Adrenal gland (tissue), 19 donors: Measurements from ENCODE around the gene RAB10. TPM values are rescaled to one million over a fixed set of nuclear protein-coding genes. Genes with fewer than 3 reads are reported as not detected.
A peak's percentile ranks its signal among the peaks of the same experiment; 100 is the strongest.

Source experiments
- DNase-seq, 7 donors: peaks; one replicate each; pipeline ENCODE4 v3.0.0-alpha.2; 2019 to 2020
- H3K27ac ChIP-seq, 5 donors: fragments of 200-600 bp; sonication (generic) in 4 of 5; 1 replicate in 3 of 5; 2 replicates in 2 of 5; pipeline versions ENCODE4 v1.5.1 to v1.8.0; 2016 to 2020; ENCODE audit warnings: mild to moderate bottlenecking in 1 of 5
- H3K27me3 ChIP-seq: fragments of 200-600 bp; 2 replicates; pipeline ENCODE4 v1.8.0; 2021
- H3K36me3 ChIP-seq, 2 donors: fragments of 200-600 bp; replicated peaks in 1 of 2; 1 replicate in 1 of 2; 2 replicates in 1 of 2; pipeline versions ENCODE4 v1.5.1 to v1.8.0; 2018 to 2022
- H3K4me1 ChIP-seq, 2 donors: fragments of 200-600 bp; replicated peaks in 1 of 2; 1 replicate in 1 of 2; 2 replicates in 1 of 2; pipeline versions ENCODE4 v1.5.1 to v1.8.0; 2018 to 2021
- H3K4me3 ChIP-seq, 4 donors: fragments of 200-600 bp; sonication (generic) in 3 of 4; one replicate each; pipeline ENCODE4 v1.5.1; 2016 to 2018
- H3K9me3 ChIP-seq, 3 donors: fragments of 200-600 bp; sonication (generic) in 1 of 3; replicated peaks in 1 of 3; 1 replicate in 2 of 3; 2 replicates in 1 of 3; pipeline versions ENCODE4 v1.5.1 to v1.8.0; 2016 to 2021
- CTCF ChIP-seq, 6 experiments: fragments of 450-650 bp in 4 of 6; fragments of 200-600 bp in 2 of 6; sonication (generic) in 1 of 6; IDR thresholded peaks; 1 replicate in 5 of 6; 2 replicates in 1 of 6; pipeline versions ENCODE4 v1.5.1 to v1.8.0; 2016 to 2021; ENCODE audit warnings: antibody characterized with exemption in 6 of 6, mild to moderate bottlenecking in 2 of 6, moderate library complexity in 1 of 6
- POLR2A ChIP-seq, 2 donors: fragments of 450-650 bp; IDR thresholded peaks; one replicate each; pipeline ENCODE4 v1.6.1; 2017; ENCODE audit warnings: antibody characterized with exemption in 2 of 2, mild to moderate bottlenecking in 2 of 2, moderate library complexity in 1 of 2
- WGBS, 4 donors: extraction: QIAGEN DNeasy Blood & Tissue Kit in 2 of 4; methylation state at CpG; one replicate each; pipeline versions ENCODE4 v1.1.5 to v1.1.7; 2013 to 2017; 5-methylcytosine and 5-hydroxymethylcytosine counted together
- intact Hi-C, 2 donors: fragments of 100-400 bp; cut with DNase I; formaldehyde crosslinking; loops; one replicate each; pipeline versions ENCODE4 v1.14.1 to v1.15.0; 2022 to 2023
- long read RNA-seq, 10 donors: library from polyadenylated mRNA in 3 of 10; unstranded in 2 of 10; stranded (forward) in 1 of 10; transcript quantifications; one replicate each; pipeline ENCODE4 v2.0.0 and lab custom pipeline, GENCODE V29; 2021 to 2026
- polyA plus RNA-seq, 3 donors: library from polyadenylated mRNA; stranded (reverse); fragments of 200-250 nt in 2 of 3; fragments of 350-450 nt in 1 of 3; fragmentation: Illumina TruSeq in 1 of 3; extraction: RNeasy Lipid Tissue Mini Kit (QIAGEN cat#74804) in 1 of 3; gene quantifications; one replicate each; pipeline ENCODE4 v1.2.3, GENCODE V29; 2013 to 2014
- total RNA-seq, 9 donors: library from RNA; depleted of rRNA in 4 of 9; stranded (reverse); fragments of >200 nt in 4 of 9; fragments of 120-200 nt in 1 of 9; fragmentation: NEBNext Ultra II Directional in 1 of 9; extraction: Animal tissue kit (Norgen Biotek cat#: 25700) in 1 of 9; gene quantifications; one replicate each; pipeline versions ENCODE4 v1.1.0 to v1.2.4, GENCODE V29; 2013 to 2023
- donor health status: healthy with polysubstance abuse.
- donor health status: Bipolar disorder and iron deficiency.
- donor health status: DM: yes; HTN: yes; CAD: no.
- donor health status: DM: no; HTN: no; CAD: no.
- donor health status: DM: no; HTN: no; CAD: no.
- donor health status: DM: yes; HTN: yes; CAD: no.

The RAB10 gene
- total RNA-seq: 100 to 1,000 TPM in 7 of 9 donors, 10 to 100 TPM in 2; 84.0 to 258 (median 154) TPM
- 100 to 1,000 TPM in 1 of 3 donors, 10 to 100 TPM in 2; 31.8 to 369 (median 36.5) TPM for polyA plus RNA-seq
- long read RNA-seq, donor 1, transcript RAB10-201 (6 exons, 3,535 nt): major isoform, 44 of 63 reads
- long read RNA-seq, donor 1, partial matches to known transcripts: 19 of 63 reads
- long read RNA-seq, donor 1, other reads (novel, unspliced or antisense): 0 of 63 reads
- long read RNA-seq, donor 2, transcript RAB10-201 (6 exons, 3,535 nt): major isoform, 25 of 370 reads
- long read RNA-seq, donor 2, partial matches to known transcripts: 279 of 370 reads
- long read RNA-seq, donor 2, other reads (novel, unspliced or antisense): 66 of 370 reads
- long read RNA-seq, donor 3, transcript RAB10-201 (6 exons, 3,535 nt): major isoform, 44 of 73 reads
- long read RNA-seq, donor 3, partial matches to known transcripts: 29 of 73 reads
- long read RNA-seq, donor 3, other reads (novel, unspliced or antisense): 0 of 73 reads
- long read RNA-seq, donor 4, transcript RAB10-201 (6 exons, 3,535 nt): major isoform, 37 of 45 reads
- long read RNA-seq, donor 4, partial matches to known transcripts: 5 of 45 reads
- long read RNA-seq, donor 4, other reads (novel, unspliced or antisense): 3 of 45 reads
- long read RNA-seq, donor 5, transcript RAB10-201 (6 exons, 3,535 nt): major isoform, 273 of 284 reads
- long read RNA-seq, donor 5, partial matches to known transcripts: 3 of 284 reads
- long read RNA-seq, donor 5, other reads (novel, unspliced or antisense): 8 of 284 reads
- long read RNA-seq, donor 6, transcript RAB10-201 (6 exons, 3,535 nt): major isoform, 45 of 54 reads
- long read RNA-seq, donor 6, partial matches to known transcripts: 4 of 54 reads
- long read RNA-seq, donor 6, other reads (novel, unspliced or antisense): 5 of 54 reads
- long read RNA-seq, donor 7, transcript RAB10-201 (6 exons, 3,535 nt): major isoform, 15 of 42 reads
- long read RNA-seq, donor 7, partial matches to known transcripts: 27 of 42 reads
- long read RNA-seq, donor 7, other reads (novel, unspliced or antisense): 0 of 42 reads
- long read RNA-seq, donor 8, transcript RAB10-201 (6 exons, 3,535 nt): major isoform, 61 of 115 reads
- long read RNA-seq, donor 8, partial matches to known transcripts: 53 of 115 reads
- long read RNA-seq, donor 8, other reads (novel, unspliced or antisense): 0 of 115 reads
- long read RNA-seq, donor 9, transcript RAB10-201 (6 exons, 3,535 nt): major isoform, 25 of 46 reads
- long read RNA-seq, donor 9, partial matches to known transcripts: 21 of 46 reads
- long read RNA-seq, donor 9, other reads (novel, unspliced or antisense): 0 of 46 reads
- long read RNA-seq, donor 10, transcript RAB10-201 (6 exons, 3,535 nt): major isoform, 22 of 47 reads
- long read RNA-seq, donor 10, partial matches to known transcripts: 24 of 47 reads
- long read RNA-seq, donor 10, other reads (novel, unspliced or antisense): 0 of 47 reads

GRCh38 chr2:26033818-26034636 lies at the start of gene RAB10:
Gene RAB10 (plus strand): TSS chr2:26034084. CDS start chr2:26034609, 525 bp downstream.
- DNase-seq: peak; percentile 99 to 100 (median 99)
- no peaks in the 10 kb centered on the region for H3K9me3 ChIP-seq
- H3K4me1 ChIP-seq: peaks cover 11 to 34% of the 10 kb centered on the region in 2 donors
- H3K4me3 ChIP-seq: peak within 1 kb of the TSS; percentile 51 to 79 (median 72)
- WGBS, 4 donors: 0 to 1% (median 0%) methylated on average over 20 to 93 of the region's 94 CpGs
- TF ChIP-seq POLR2A (IDR thresholded peaks at IDR 0.05) (peak; percentile 98 to 100), CTCF (IDR thresholded peaks at IDR 0.05) (peak in 3 of 6 experiments; percentile 7 to 22 (median 19))
- intact Hi-C loops: no loop called here
- no peaks in the 10 kb centered on the region for H3K27me3 ChIP-seq
- peak within 1 kb of the TSS; percentile 90 to 97 (median 96) for H3K27ac ChIP-seq
- peaks cover 0 to 9% of the 10 kb centered on the region in 2 donors for H3K36me3 ChIP-seq

GRCh38 chr2:25988134-25988533 lies 45.8 kb upstream of the RAB10 start:
- intact Hi-C loops: loop anchor here in 1 of 2 donors (5.0 kb wide), 1 partner anchor 154 kb away; no protein-coding TSS in a partner anchor
- no peak for DNase-seq
- H3K4me3 ChIP-seq: no peak overlapping the region
- WGBS, 4 donors: 86 to 89% (median 87%) methylated on average over 9 of the region's 9 CpGs
- H3K27me3 ChIP-seq: no peaks in the 10 kb centered on the region
- no peak for TF ChIP-seq POLR2A (IDR thresholded peaks at IDR 0.05)
- TF ChIP-seq CTCF (IDR thresholded peaks at IDR 0.05): no peak
- H3K36me3 ChIP-seq: no peaks in the 10 kb centered on the region
- no peaks in the 10 kb centered on the region for H3K9me3 ChIP-seq
- no peak overlapping the region for H3K27ac ChIP-seq
- peaks cover 0 to 12% of the 10 kb centered on the region in 2 donors for H3K4me1 ChIP-seq

GRCh38 chr2:25989154-25989553 lies 44.7 kb upstream of the RAB10 start:
- Histone ChIP-seq H3K9me3 (no peaks in the 10 kb centered on the region), H3K36me3 (no peaks in the 10 kb centered on the region), H3K4me3 (no peak overlapping the region), H3K27ac (no peak overlapping the region), H3K27me3 (no peaks in the 10 kb centered on the region), H3K4me1 (peaks cover 0 to 12% of the 10 kb centered on the region in 2 donors)
- intact Hi-C loops: loop anchor here in 1 of 2 donors (5.0 kb wide), 1 partner anchor 153 kb away; no protein-coding TSS in a partner anchor
- TF ChIP-seq POLR2A (IDR thresholded peaks at IDR 0.05) (no peak), CTCF (IDR thresholded peaks at IDR 0.05) (no peak)
- no peak for DNase-seq
- WGBS, 4 donors: 94 to 100% (median 96%) methylated on average over 4 of the region's 4 CpGs
